ES-I3 (cell line): Measurements from ENCODE around the gene SENP7.
"Not testable (repeated sequence)": the region's sequence is repeated elsewhere in the genome, so short reads cannot be mapped to it uniquely, and the experiment has no call there.

Source experiments
- H3K36me3 ChIP-seq: 2 replicates; pipeline ENCODE4 v1.6.1; 2013; ENCODE audit warnings: mild to moderate bottlenecking, low read length, control low read depth, moderate library complexity; ENCODE audit not compliant: insufficient read depth
- H3K4me1 ChIP-seq: 2 replicates; pipeline ENCODE4 v1.6.1; 2013; ENCODE audit warnings: mild to moderate bottlenecking, control low read depth, low read length; ENCODE audit not compliant: insufficient read depth
- H3K9ac ChIP-seq: 2 replicates; pipeline ENCODE4 v1.6.1; 2013; ENCODE audit warnings: low read depth, mild to moderate bottlenecking, low read length, moderate library complexity
- H3K9me3 ChIP-seq: 2 replicates; pipeline ENCODE4 v1.6.1; 2013; ENCODE audit warnings: mild to moderate bottlenecking, low read length, moderate library complexity; ENCODE audit not compliant: control insufficient read depth, insufficient read depth

Gene SENP7

GRCh38 chr3:101310978-101311375 is 202.0 kb downstream of the SENP7 start:
- H3K9me3 ChIP-seq, result no peaks in the 10 kb centered on the region; the same call in 1 of the 2 replicates
- no peaks in the 10 kb centered on the region for H3K36me3 ChIP-seq
- no peak overlapping the region for H3K9ac ChIP-seq
- no peaks in the 10 kb centered on the region for H3K4me1 ChIP-seq

GRCh38 chr3:101308147-101308772 is 204.8 kb downstream of the SENP7 start:
- not testable (repeated sequence) for H3K9ac ChIP-seq, H3K36me3 ChIP-seq, H3K9me3 ChIP-seq, H3K4me1 ChIP-seq

GRCh38 chr3:101303836-101304235 is 209.2 kb downstream of the SENP7 start:
- Histone ChIP-seq H3K9ac (no peak overlapping the region), H3K9me3 (no peaks in the 10 kb centered on the region), H3K4me1 (no peaks in the 10 kb centered on the region), H3K36me3 (no peaks in the 10 kb centered on the region)

GRCh38 chr3:101303089-101303731 is 209.8 kb downstream of the SENP7 start:
- H3K4me1 ChIP-seq, result no peaks in the 10 kb centered on the region
- H3K9ac ChIP-seq, result no peak overlapping the region
- no peaks in the 10 kb centered on the region for H3K9me3 ChIP-seq
- H3K36me3 ChIP-seq, result no peaks in the 10 kb centered on the region

- no peaks in the 10 kb centered on the region for H3K9me3 ChIP-seq
- no peaks in the 10 kb centered on the region for H3K36me3 ChIP-seq
- H3K4me1 ChIP-seq, result no peaks in the 10 kb centered on the region
- no peak overlapping the region for H3K9ac ChIP-seq
Observed at GRCh38 chr3:101300073-101300472, 212.9 kb downstream of the SENP7 start.

GRCh38 chr3:101292027-101292426 is 221.0 kb downstream of the SENP7 start:
- H3K36me3 ChIP-seq, result no peaks in the 10 kb centered on the region
- H3K9me3 ChIP-seq, result no peaks in the 10 kb centered on the region
- H3K4me1 ChIP-seq, result no peaks in the 10 kb centered on the region
- H3K9ac ChIP-seq, result no peak overlapping the region

- Histone ChIP-seq H3K4me1 (no peaks in the 10 kb centered on the region), H3K9me3 (no peaks in the 10 kb centered on the region), H3K36me3 (no peaks in the 10 kb centered on the region), H3K9ac (no peak overlapping the region)
Observed at GRCh38 chr3:101288294-101288693, 224.7 kb downstream of the SENP7 start.

GRCh38 chr3:101284757-101285156 is 228.3 kb downstream of the SENP7 start:
- H3K4me1 ChIP-seq, result no peaks in the 10 kb centered on the region
- H3K9ac ChIP-seq, result no peak overlapping the region
- H3K36me3 ChIP-seq, result no peaks in the 10 kb centered on the region
- H3K9me3 ChIP-seq, result no peaks in the 10 kb centered on the region

GRCh38 chr3:101281521-101282030 is 231.4 kb downstream of the SENP7 start:
- H3K4me1 ChIP-seq, result no peaks in the 10 kb centered on the region
- no peak overlapping the region for H3K9ac ChIP-seq
- no peaks in the 10 kb centered on the region for H3K36me3 ChIP-seq
- no peaks in the 10 kb centered on the region for H3K9me3 ChIP-seq

GRCh38 chr3:101279765-101280385 is 233.1 kb downstream of the SENP7 start:
- Histone ChIP-seq H3K9ac (no peak overlapping the region), H3K9me3 (no peaks in the 10 kb centered on the region), H3K4me1 (no peaks in the 10 kb centered on the region), H3K36me3 (no peaks in the 10 kb centered on the region)

- no peaks in the 10 kb centered on the region for H3K9me3 ChIP-seq
- H3K4me1 ChIP-seq, result no peaks in the 10 kb centered on the region
- no peaks in the 10 kb centered on the region for H3K36me3 ChIP-seq
- H3K9ac ChIP-seq, result no peak overlapping the region
Observed at GRCh38 chr3:101279162-101279561, 233.8 kb downstream of the SENP7 start.

- Histone ChIP-seq H3K36me3 (no peaks in the 10 kb centered on the region), H3K9me3 (no peaks in the 10 kb centered on the region), H3K9ac (no peak overlapping the region), H3K4me1 (no peaks in the 10 kb centered on the region)
Observed at GRCh38 chr3:101278727-101279126, 234.3 kb downstream of the SENP7 start.
